Naive B cell (primary cell): ENCODE results near the gene ARL10. TPM values are rescaled to one million over a fixed set of nuclear protein-coding genes. Genes with fewer than 3 reads are reported as not detected.

Source experiments
- ATAC-seq, 2 donors: fragments of 150-1000 bp; cut with Tn5 transposase; 2 replicates each; pipeline ENCODE4 v1.10.0; 2021; ENCODE audit warnings: low read depth in 2 of 2, mild to moderate bottlenecking in 2 of 2, moderate library complexity in 2 of 2
- DNase-seq: peaks from one replicate; pipeline ENCODE4 v3.0.0; 2022
- H3K27ac Mint-ChIP-seq, 6 donors: one replicate each; pipeline ENCODE4 v1.8.0; 2020 to 2022; ENCODE audit warnings: mild to moderate bottlenecking in 6 of 6, mixed read lengths in 6 of 6, moderate library complexity in 5 of 6, inconsistent platforms in 2 of 6
- H3K27me3 Mint-ChIP-seq, 3 donors: one replicate each; pipeline ENCODE4 v1.8.0; 2021 to 2022; ENCODE audit warnings: mixed read lengths in 3 of 3, mild to moderate bottlenecking in 1 of 3
- H3K36me3 Mint-ChIP-seq, 2 donors: one replicate each; pipeline ENCODE4 v1.8.0; 2020 to 2022; ENCODE audit warnings: mixed read lengths in 2 of 2, inconsistent platforms in 1 of 2, mild to moderate bottlenecking in 1 of 2
- H3K4me1 Mint-ChIP-seq, 3 donors: one replicate each; pipeline ENCODE4 v1.8.0; 2020 to 2022; ENCODE audit warnings: mixed read lengths in 3 of 3, inconsistent platforms in 1 of 3, mild to moderate bottlenecking in 1 of 3, moderate library complexity in 1 of 3
- H3K4me3 Mint-ChIP-seq, 8 donors: one replicate each; pipeline ENCODE4 v1.8.0; 2020 to 2022; ENCODE audit warnings: mild to moderate bottlenecking in 8 of 8, mixed read lengths in 8 of 8, moderate library complexity in 8 of 8, inconsistent platforms in 2 of 8
- H3K9me3 Mint-ChIP-seq, 7 donors: one replicate each; pipeline ENCODE4 v1.8.0; 2020 to 2022; ENCODE audit warnings: mixed read lengths in 7 of 7, mild to moderate bottlenecking in 5 of 7, inconsistent platforms in 2 of 7, moderate library complexity in 1 of 7
- polyA plus RNA-seq, 6 donors: library from polyadenylated mRNA; unstranded; fragments of 300-500 nt; fragmentation: Illumina TruSeq; gene quantifications; one replicate each; pipeline ENCODE4 v1.2.3, GENCODE V29; 2021; ENCODE audit warnings: low read depth in 6 of 6

Gene ARL10
- polyA plus RNA-seq, 6 donors from 2014 or later: 1.8 to 4.1 (median 2.5) TPM

GRCh38 chr5:176352116-176352878 is 13.0 kb upstream of the ARL10 start:
- H3K9me3 Mint-ChIP-seq: no peaks in the 10 kb centered on the region
- no peaks in the 10 kb centered on the region for H3K27me3 Mint-ChIP-seq
- peak overlapping the region in 4 of 6 donors; percentile 9 to 80 (median 64) for H3K27ac Mint-ChIP-seq
- H3K4me3 Mint-ChIP-seq: peak overlapping the region in 1 of 8 donors; percentile 36
- no peak for DNase-seq
- no peak for ATAC-seq
- peaks cover 30 to 40% of the 10 kb centered on the region in 2 donors for H3K36me3 Mint-ChIP-seq
- H3K4me1 Mint-ChIP-seq: peaks cover 17 to 32% (median 27%) of the 10 kb centered on the region in 3 donors

DNA sequence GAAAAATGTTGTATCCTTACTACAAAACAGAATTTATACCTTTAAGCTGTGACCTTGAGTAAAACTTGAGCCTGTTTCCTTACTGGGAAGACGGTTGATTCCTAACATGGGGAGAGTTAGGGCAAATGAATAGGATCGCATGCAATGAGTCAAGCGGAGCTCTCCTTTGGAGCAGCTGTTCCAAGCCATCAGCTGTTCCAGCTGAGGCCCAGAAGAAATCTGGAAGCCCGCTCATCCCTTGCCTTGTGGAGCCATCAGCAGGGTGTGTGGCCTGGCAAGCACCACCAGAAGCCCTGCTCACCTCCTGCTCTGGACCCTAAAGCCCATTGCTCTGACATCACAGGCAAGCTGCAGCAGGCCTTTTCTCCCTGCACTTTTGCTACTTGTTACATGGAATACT is 11.8 kb upstream of the ARL10 start:
- Mint-ChIP-seq H3K4me1 (peaks cover 20 to 41% (median 26%) of the 10 kb centered on the region in 3 donors), H3K9me3 (no peaks in the 10 kb centered on the region), H3K27ac (peak overlapping the region in 1 of 6 donors; percentile 31), H3K27me3 (no peaks in the 10 kb centered on the region), H3K4me3 (peak overlapping the region in 1 of 8 donors; percentile 21), H3K36me3 (peaks cover 31 to 38% of the 10 kb centered on the region in 2 donors)
- no peak for DNase-seq
- ATAC-seq: no peak

DNA sequence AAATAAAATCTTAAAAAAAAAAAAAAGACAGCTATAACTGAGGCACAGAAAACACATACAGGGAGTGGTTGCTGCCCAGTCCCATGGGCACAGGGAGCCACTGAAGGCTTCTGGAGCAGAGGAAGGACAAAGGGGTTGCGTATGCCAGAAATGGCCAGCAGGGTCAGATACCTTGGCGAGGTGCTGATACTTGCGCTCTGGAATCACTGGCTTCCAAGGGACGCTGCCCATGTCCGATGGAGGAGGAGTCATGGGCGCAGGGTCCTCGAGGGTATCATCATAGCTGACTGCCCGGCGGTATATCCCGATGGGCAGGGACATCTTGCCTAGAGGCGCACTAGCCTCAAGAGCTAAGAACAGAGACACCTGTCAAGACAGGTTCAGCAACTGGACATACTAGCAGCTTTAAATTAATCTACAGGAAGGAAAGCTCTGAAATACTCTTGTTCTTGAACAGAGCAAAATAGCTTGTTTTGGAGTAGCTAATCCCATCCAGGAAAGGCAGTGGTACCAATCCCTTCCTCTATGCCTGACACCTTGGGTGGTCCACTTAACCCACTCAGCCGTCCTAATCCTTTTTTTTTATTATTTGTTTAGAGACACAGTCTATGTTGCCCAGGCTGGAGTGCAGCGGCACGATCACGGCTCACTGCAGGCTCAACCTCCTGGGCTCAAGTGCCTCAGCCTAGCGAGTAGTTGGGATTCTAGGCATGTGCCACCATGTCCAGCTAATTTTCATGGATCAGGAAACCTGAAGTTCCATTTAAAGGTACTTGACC is 9.7 kb upstream of the ARL10 start:
- no peaks in the 10 kb centered on the region for H3K27me3 Mint-ChIP-seq
- ATAC-seq (no peak), DNase-seq (no peak)
- peaks cover 21 to 46% (median 26%) of the 10 kb centered on the region in 3 donors for H3K4me1 Mint-ChIP-seq
- peaks cover 24 to 26% of the 10 kb centered on the region in 2 donors for H3K36me3 Mint-ChIP-seq
- peak overlapping the region in 1 of 6 donors; percentile 62 for H3K27ac Mint-ChIP-seq
- no peak overlapping the region for H3K4me3 Mint-ChIP-seq
- no peaks in the 10 kb centered on the region for H3K9me3 Mint-ChIP-seq

- peaks cover 25 to 50% (median 30%) of the 10 kb centered on the region in 3 donors for H3K4me1 Mint-ChIP-seq
- H3K27ac Mint-ChIP-seq: no peak overlapping the region
Observed at GRCh38 chr5:176356179-176356566, 9.1 kb upstream of the ARL10 start.

DNA sequence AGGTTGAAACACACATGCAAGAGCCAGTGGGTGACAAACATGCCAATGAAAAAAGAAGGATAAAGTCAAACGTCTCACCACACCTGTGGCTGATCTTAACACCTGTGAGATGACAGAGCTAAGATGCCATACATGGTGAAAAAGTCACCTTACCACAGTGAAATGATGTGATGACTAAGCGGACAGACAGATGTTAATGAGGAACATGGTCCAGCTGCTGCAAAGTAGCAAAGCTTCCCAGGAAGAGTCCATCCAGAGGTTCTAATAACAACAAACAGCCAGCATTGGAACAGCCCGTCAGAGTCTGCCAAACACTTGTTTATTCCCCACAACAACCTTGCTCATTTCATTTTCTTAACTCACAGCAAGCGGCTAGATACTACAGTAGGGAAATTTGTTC is 5.6 kb upstream of the ARL10 start:
- DNase-seq (no peak), ATAC-seq (no peak)
- Mint-ChIP-seq H3K4me1 (peaks cover 27 to 44% (median 27%) of the 10 kb centered on the region in 3 donors), H3K9me3 (no peaks in the 10 kb centered on the region), H3K27me3 (no peaks in the 10 kb centered on the region), H3K36me3 (peaks cover 12 to 18% of the 10 kb centered on the region in 2 donors), H3K27ac (peak overlapping the region in 3 of 6 donors; percentile 69 to 87 (median 76)), H3K4me3 (peak overlapping the region in 7 of 8 donors; percentile 44 to 89 (median 70))

More at GRCh38 chr5:176356179-176356566, 9.1 kb upstream of the ARL10 start:
- Mint-ChIP-seq H3K9me3 (no peaks in the 10 kb centered on the region), H3K36me3 (peaks cover 22 to 26% of the 10 kb centered on the region in 2 donors), H3K4me3 (no peak overlapping the region), H3K27me3 (no peaks in the 10 kb centered on the region)
- DNase-seq (no peak), ATAC-seq (no peak)

GRCh38 chr5:176360894-176361436 is 4.3 kb upstream of the ARL10 start:
- peak in 1 of 2 donors; percentile 0 for ATAC-seq
- Mint-ChIP-seq H3K27ac (peak overlapping the region; percentile 86 to 98 (median 96)), H3K4me3 (peak overlapping the region; percentile 96 to 99 (median 98)), H3K9me3 (no peaks in the 10 kb centered on the region), H3K4me1 (peaks cover 23 to 44% (median 28%) of the 10 kb centered on the region in 3 donors), H3K27me3 (no peaks in the 10 kb centered on the region), H3K36me3 (peaks cover 8 to 11% of the 10 kb centered on the region in 2 donors)
- no peak for DNase-seq

GRCh38 chr5:176361437-176362232 is 3.7 kb upstream of the ARL10 start, which contains the start of gene KIAA1191:
TSS of gene KIAA1191 (minus strand) at chr5:176361764. CDS start at chr5:176359508, 2,256 bp downstream.
- Mint-ChIP-seq H3K4me3 (peak within 1 kb of the TSS; percentile 96 to 99 (median 98)), H3K27me3 (no peaks in the 10 kb centered on the region), H3K4me1 (peaks cover 25 to 43% (median 32%) of the 10 kb centered on the region in 3 donors), H3K27ac (peak within 1 kb of the TSS; percentile 92 to 99 (median 98)), H3K36me3 (peaks cover 8 to 11% of the 10 kb centered on the region in 2 donors), H3K9me3 (no peaks in the 10 kb centered on the region)
- DNase-seq: peak; percentile 90
- peak; percentile 88 for ATAC-seq

- DNase-seq: no peak
- Mint-ChIP-seq H3K27me3 (no peaks in the 10 kb centered on the region), H3K4me1 (peaks cover 28 to 46% (median 35%) of the 10 kb centered on the region in 3 donors), H3K27ac (peak overlapping the region; percentile 92 to 99 (median 98)), H3K9me3 (no peaks in the 10 kb centered on the region), H3K4me3 (peak overlapping the region; percentile 96 to 99 (median 98)), H3K36me3 (peaks cover 8 to 10% of the 10 kb centered on the region in 2 donors)
- peak; percentile 34 to 37 for ATAC-seq
Observed at GRCh38 chr5:176362233-176362490, 3.1 kb upstream of the ARL10 start.

GRCh38 chr5:176364765-176365350 is 429 bp upstream of the ARL10 start:
- Mint-ChIP-seq H3K27me3 (no peaks in the 10 kb centered on the region), H3K4me3 (peak overlapping the region; percentile 74 to 92 (median 84)), H3K9me3 (no peaks in the 10 kb centered on the region), H3K4me1 (peaks cover 25 to 40% (median 35%) of the 10 kb centered on the region in 3 donors), H3K27ac (peak overlapping the region in 3 of 6 donors; percentile 32 to 92 (median 79)), H3K36me3 (peaks cover 0 to 8% of the 10 kb centered on the region in 2 donors)
- ATAC-seq: no peak
- DNase-seq: no peak

- H3K9me3 Mint-ChIP-seq: no peaks in the 10 kb centered on the region
- no peak for ATAC-seq
- peaks cover 21 to 34% (median 29%) of the 10 kb centered on the region in 3 donors for H3K4me1 Mint-ChIP-seq
- no peak for DNase-seq
- peak overlapping the region; percentile 69 to 96 (median 79) for H3K4me3 Mint-ChIP-seq
- no peaks in the 10 kb centered on the region for H3K27me3 Mint-ChIP-seq
- H3K36me3 Mint-ChIP-seq: peaks cover 0 to 8% of the 10 kb centered on the region in 2 donors
- H3K27ac Mint-ChIP-seq: peak overlapping the region in 3 of 6 donors; percentile 20 to 76 (median 39)
Observed at GRCh38 chr5:176366232-176366894, 1.1 kb downstream of the ARL10 start.

DNA sequence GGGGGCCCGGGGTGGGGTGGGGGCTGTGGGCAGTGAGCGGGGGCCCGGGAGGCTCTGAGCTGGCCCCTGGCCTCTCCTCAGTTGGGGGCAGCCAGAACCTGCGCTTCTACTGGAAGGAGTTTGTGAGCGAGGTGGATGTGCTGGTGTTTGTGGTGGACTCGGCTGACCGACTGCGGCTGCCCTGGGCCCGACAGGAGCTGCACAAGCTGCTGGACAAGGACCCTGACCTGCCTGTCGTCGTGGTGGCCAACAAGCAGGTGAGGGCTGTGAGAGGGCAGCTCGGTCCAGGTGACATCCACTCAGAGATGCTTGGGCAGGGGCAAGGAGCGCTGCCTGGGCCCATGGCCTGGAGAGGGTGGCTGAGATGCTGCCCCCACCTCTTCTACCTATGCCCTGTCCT is 3.4 kb downstream of the ARL10 start:
- H3K4me1 Mint-ChIP-seq: peaks cover 18 to 32% (median 29%) of the 10 kb centered on the region in 3 donors
- DNase-seq: no peak
- no peak for ATAC-seq
- peak overlapping the region in 1 of 8 donors; percentile 59 for H3K4me3 Mint-ChIP-seq
- H3K9me3 Mint-ChIP-seq: no peaks in the 10 kb centered on the region
- peaks cover 0 to 8% of the 10 kb centered on the region in 2 donors for H3K36me3 Mint-ChIP-seq
- H3K27ac Mint-ChIP-seq: no peak overlapping the region
- H3K27me3 Mint-ChIP-seq: no peaks in the 10 kb centered on the region
